ENCODE data around the gene NEDD4L. TPM values are rescaled to one million over a fixed set of nuclear protein-coding genes. Genes with fewer than 3 reads are reported as not detected.
A peak's percentile ranks its signal among the peaks of the same experiment; 100 is the strongest.

NEDD4L gene
- total RNA-seq, 1 experiment from 2014 or later: 31.7 TPM

DNA sequence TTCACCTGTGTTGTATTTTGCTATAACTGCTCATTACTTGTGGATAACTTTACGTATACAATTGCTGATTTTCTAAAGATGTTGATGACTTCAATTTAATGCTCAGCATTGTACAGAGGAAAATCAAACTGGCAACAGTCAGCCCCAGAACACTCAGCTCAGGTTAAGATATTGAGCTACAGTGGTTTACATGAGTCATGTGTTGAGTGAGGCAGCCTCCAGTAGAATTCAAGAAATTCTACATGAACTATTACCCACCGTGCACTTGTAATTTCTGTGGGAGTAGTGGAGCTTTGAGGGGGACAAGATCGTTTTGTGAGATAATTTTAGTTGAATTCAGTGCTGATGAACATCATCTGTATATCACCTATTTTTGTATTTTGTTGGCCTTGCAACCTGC lies 292.6 kb downstream of the NEDD4L start:
- no peak overlapping the region for H3K4me3 ChIP-seq
- H3K27ac ChIP-seq: no peak overlapping the region
- peaks cover 83% of the 10 kb centered on the region for H3K36me3 ChIP-seq
- peaks cover 23% of the 10 kb centered on the region for H3K4me1 ChIP-seq (replicated peaks)
- H3K9me3 ChIP-seq (replicated peaks): no peaks in the 10 kb centered on the region
- no peaks in the 10 kb centered on the region for H3K27me3 ChIP-seq (replicated peaks)
- no peak for DNase-seq (ENCODE audit: low read depth in 1 of 2, low spot score in 2 of 2)

- Histone ChIP-seq H3K27me3 (replicated peaks) (no peaks in the 10 kb centered on the region), H3K9me3 (replicated peaks) (no peaks in the 10 kb centered on the region), H3K27ac (no peak overlapping the region), H3K4me1 (replicated peaks) (peaks cover 23% of the 10 kb centered on the region), H3K4me3 (no peak overlapping the region), H3K36me3 (peaks cover 83% of the 10 kb centered on the region)
- DNase-seq (ENCODE audit: low read depth in 1 of 2, low spot score in 2 of 2): no peak
Measured at GRCh38 chr18:58337285-58337684, 293.3 kb downstream of the NEDD4L start.

DNA sequence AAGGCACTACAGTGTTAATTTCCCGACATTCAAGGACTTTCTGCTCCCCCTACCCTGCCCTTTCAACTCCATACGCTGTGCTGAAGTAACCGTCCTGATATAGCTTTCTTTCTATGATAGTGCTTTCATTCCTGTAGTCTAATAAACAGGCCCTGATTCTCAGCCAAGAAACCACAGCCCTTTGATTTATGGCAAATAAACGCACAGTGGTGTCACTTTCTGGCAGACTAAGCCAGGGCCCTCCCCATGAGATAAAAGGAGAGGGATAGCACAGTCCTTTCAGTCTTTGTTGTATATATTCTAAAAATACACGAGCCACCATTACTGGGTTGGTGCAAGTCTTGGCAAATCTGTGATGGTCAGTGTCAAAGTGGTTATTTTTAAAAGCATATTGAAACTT lies 293.7 kb downstream of the NEDD4L start:
- H3K27me3 ChIP-seq (replicated peaks): no peaks in the 10 kb centered on the region
- no peak overlapping the region for H3K27ac ChIP-seq
- H3K4me1 ChIP-seq (replicated peaks): peaks cover 23% of the 10 kb centered on the region
- H3K4me3 ChIP-seq: no peak overlapping the region
- peak in 1 of 2 experiments; percentile 45 for DNase-seq (ENCODE audit: low read depth in 1 of 2, low spot score in 2 of 2)
- H3K36me3 ChIP-seq: peaks cover 83% of the 10 kb centered on the region
- no peaks in the 10 kb centered on the region for H3K9me3 ChIP-seq (replicated peaks)

DNA sequence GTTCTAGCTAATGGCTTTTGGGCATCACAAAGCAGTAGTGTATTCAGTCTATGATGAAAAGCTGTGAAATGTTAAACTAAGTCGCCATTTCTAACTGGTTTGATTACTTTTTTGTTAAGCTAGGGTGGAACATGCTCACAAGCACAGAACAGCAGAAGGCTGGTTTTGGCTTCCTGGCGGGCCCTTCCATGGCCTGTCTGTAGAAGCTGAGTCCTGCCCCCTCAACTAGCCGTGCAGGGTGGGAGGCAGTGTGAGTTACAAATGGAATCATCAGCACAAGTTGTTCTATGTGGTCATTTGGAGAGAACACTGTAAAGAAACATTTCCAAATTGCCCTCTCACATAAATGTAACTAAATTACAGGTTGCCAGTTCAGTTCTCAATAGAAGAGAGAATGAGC lies 294.1 kb downstream of the NEDD4L start:
- H3K4me1 ChIP-seq (replicated peaks): peaks cover 23% of the 10 kb centered on the region

GRCh38 chr18:58338961-58339592 lies 295.1 kb downstream of the NEDD4L start:
- H3K9me3 ChIP-seq (replicated peaks): no peaks in the 10 kb centered on the region
- peaks cover 23% of the 10 kb centered on the region for H3K4me1 ChIP-seq (replicated peaks)
- peaks cover 79% of the 10 kb centered on the region for H3K36me3 ChIP-seq
- no peak overlapping the region for H3K4me3 ChIP-seq
- no peak for DNase-seq (ENCODE audit: low read depth in 1 of 2, low spot score in 2 of 2)
- no peak overlapping the region for H3K27ac ChIP-seq
- no peaks in the 10 kb centered on the region for H3K27me3 ChIP-seq (replicated peaks)

More for the DNA sequence above, 294.1 kb downstream of the NEDD4L start:
- H3K27ac ChIP-seq: no peak overlapping the region
- H3K27me3 ChIP-seq (replicated peaks): no peaks in the 10 kb centered on the region
- DNase-seq (ENCODE audit: low read depth in 1 of 2, low spot score in 2 of 2): no peak
- peaks cover 81% of the 10 kb centered on the region for H3K36me3 ChIP-seq
- H3K9me3 ChIP-seq (replicated peaks): no peaks in the 10 kb centered on the region
- no peak overlapping the region for H3K4me3 ChIP-seq

GRCh38 chr18:58339890-58340289 lies 295.9 kb downstream of the NEDD4L start:
- Histone ChIP-seq H3K27ac (no peak overlapping the region), H3K4me1 (replicated peaks) (peaks cover 23% of the 10 kb centered on the region), H3K27me3 (replicated peaks) (no peaks in the 10 kb centered on the region), H3K4me3 (no peak overlapping the region), H3K36me3 (peaks cover 78% of the 10 kb centered on the region), H3K9me3 (replicated peaks) (no peaks in the 10 kb centered on the region)
- DNase-seq (ENCODE audit: low read depth in 1 of 2, low spot score in 2 of 2): no peak

- Histone ChIP-seq H3K4me1 (replicated peaks) (peaks cover 20% of the 10 kb centered on the region), H3K36me3 (peaks cover 73% of the 10 kb centered on the region), H3K27me3 (replicated peaks) (no peaks in the 10 kb centered on the region), H3K27ac (no peak overlapping the region), H3K4me3 (no peak overlapping the region), H3K9me3 (replicated peaks) (no peaks in the 10 kb centered on the region)
- no peak for DNase-seq (ENCODE audit: low read depth in 1 of 2, low spot score in 2 of 2)
Measured at GRCh38 chr18:58341916-58342315, 297.9 kb downstream of the NEDD4L start.

GRCh38 chr18:58344080-58344670 lies 300.1 kb downstream of the NEDD4L start:
- Histone ChIP-seq H3K27ac (no peak overlapping the region), H3K4me1 (replicated peaks) (peaks cover 2% of the 10 kb centered on the region), H3K36me3 (peaks cover 64% of the 10 kb centered on the region), H3K27me3 (replicated peaks) (no peaks in the 10 kb centered on the region), H3K9me3 (replicated peaks) (no peaks in the 10 kb centered on the region), H3K4me3 (no peak overlapping the region)
- DNase-seq (ENCODE audit: low read depth in 1 of 2, low spot score in 2 of 2): no peak

- DNase-seq (ENCODE audit: low read depth in 1 of 2, low spot score in 2 of 2): no peak
- H3K4me1 ChIP-seq (replicated peaks): peaks cover 10% of the 10 kb centered on the region
- no peak overlapping the region for H3K4me3 ChIP-seq
- no peak overlapping the region for H3K27ac ChIP-seq
- peaks cover 66% of the 10 kb centered on the region for H3K36me3 ChIP-seq
- no peaks in the 10 kb centered on the region for H3K27me3 ChIP-seq (replicated peaks)
- no peaks in the 10 kb centered on the region for H3K9me3 ChIP-seq (replicated peaks)
Measured at GRCh38 chr18:58344861-58345463, 300.9 kb downstream of the NEDD4L start.

DNA sequence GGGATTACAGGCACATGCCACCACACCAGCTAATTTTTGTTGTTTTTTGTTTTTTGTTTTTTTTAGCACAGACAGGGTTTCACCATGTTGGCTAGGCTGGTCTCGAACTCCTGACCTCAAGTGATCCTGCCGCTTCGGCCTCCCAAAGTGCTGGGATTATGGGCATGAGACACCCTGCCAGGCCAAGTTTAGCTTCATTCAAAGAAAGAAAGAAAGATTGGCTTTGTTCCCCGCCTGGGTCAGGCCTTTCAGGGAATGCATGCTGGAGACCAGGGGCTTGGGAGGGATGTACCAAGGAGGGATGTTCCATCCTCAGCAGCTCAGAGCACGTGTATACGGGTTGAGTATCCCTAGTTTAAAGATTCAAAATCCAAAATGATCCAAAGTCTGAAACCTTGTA lies 301.8 kb downstream of the NEDD4L start:
- Histone ChIP-seq H3K36me3 (peaks cover 69% of the 10 kb centered on the region), H3K4me3 (no peak overlapping the region), H3K4me1 (replicated peaks) (peaks cover 19% of the 10 kb centered on the region), H3K9me3 (replicated peaks) (no peaks in the 10 kb centered on the region), H3K27me3 (replicated peaks) (no peaks in the 10 kb centered on the region), H3K27ac (no peak overlapping the region)
- DNase-seq (ENCODE audit: low read depth in 1 of 2, low spot score in 2 of 2): no peak

GRCh38 chr18:58347135-58347534 lies 303.1 kb downstream of the NEDD4L start:
- DNase-seq (ENCODE audit: low read depth in 1 of 2, low spot score in 2 of 2): no peak
- Histone ChIP-seq H3K4me1 (replicated peaks) (peaks cover 22% of the 10 kb centered on the region), H3K27me3 (replicated peaks) (no peaks in the 10 kb centered on the region), H3K27ac (no peak overlapping the region), H3K4me3 (no peak overlapping the region), H3K36me3 (peaks cover 69% of the 10 kb centered on the region), H3K9me3 (replicated peaks) (no peaks in the 10 kb centered on the region)

GRCh38 chr18:58348517-58348916 lies 304.5 kb downstream of the NEDD4L start:
- DNase-seq (ENCODE audit: low read depth in 1 of 2, low spot score in 2 of 2): no peak
- H3K27ac ChIP-seq: no peak overlapping the region
- H3K9me3 ChIP-seq (replicated peaks): no peaks in the 10 kb centered on the region
- no peaks in the 10 kb centered on the region for H3K27me3 ChIP-seq (replicated peaks)
- peaks cover 22% of the 10 kb centered on the region for H3K4me1 ChIP-seq (replicated peaks)
- H3K36me3 ChIP-seq: peaks cover 72% of the 10 kb centered on the region
- H3K4me3 ChIP-seq: no peak overlapping the region

DNA sequence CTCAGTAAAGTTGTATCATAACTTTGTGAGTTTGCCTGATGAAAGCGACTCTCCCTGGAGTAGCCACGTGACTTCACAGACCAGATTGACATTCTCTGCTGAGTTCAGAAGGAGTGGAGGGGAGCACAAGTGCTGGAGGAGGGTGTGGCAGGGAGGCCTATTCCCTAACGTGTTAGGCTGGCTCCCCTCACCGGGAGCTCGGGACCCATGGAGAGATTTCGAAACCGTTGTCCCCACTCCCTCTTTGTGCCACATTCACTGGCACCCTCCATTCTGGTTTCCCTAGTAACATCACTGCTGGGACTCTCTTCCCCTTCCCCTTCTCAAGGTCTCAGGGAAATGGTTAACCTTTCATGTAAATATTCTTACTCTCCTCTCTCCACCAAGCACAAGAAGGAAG lies 304.9 kb downstream of the NEDD4L start:
- no peak for DNase-seq (ENCODE audit: low read depth in 1 of 2, low spot score in 2 of 2)
- peaks cover 22% of the 10 kb centered on the region for H3K4me1 ChIP-seq (replicated peaks)
- no peaks in the 10 kb centered on the region for H3K9me3 ChIP-seq (replicated peaks)
- H3K4me3 ChIP-seq: no peak overlapping the region
- no peak overlapping the region for H3K27ac ChIP-seq
- H3K36me3 ChIP-seq: peaks cover 73% of the 10 kb centered on the region
- no peaks in the 10 kb centered on the region for H3K27me3 ChIP-seq (replicated peaks)

- Histone ChIP-seq H3K36me3 (peaks cover 70% of the 10 kb centered on the region), H3K4me1 (replicated peaks) (peaks cover 22% of the 10 kb centered on the region), H3K27ac (peak overlapping the region; percentile 30), H3K27me3 (replicated peaks) (no peaks in the 10 kb centered on the region), H3K9me3 (replicated peaks) (no peaks in the 10 kb centered on the region), H3K4me3 (no peak overlapping the region)
- no peak for DNase-seq (ENCODE audit: low read depth in 1 of 2, low spot score in 2 of 2)
Measured at GRCh38 chr18:58349650-58350049, 305.6 kb downstream of the NEDD4L start.

Data from SJSA1 (cell line).